ENCODE measurements around the gene ZFYVE1. TPM values are rescaled to one million over a fixed set of nuclear protein-coding genes. Genes with fewer than 3 reads are reported as not detected.
"Not testable (repeated sequence)": the region's sequence is repeated elsewhere in the genome, so short reads cannot be mapped to it uniquely, and the experiment has no call there.

ZFYVE1 gene
- total RNA-seq, 1 donor from 2014 or later: 14.4 TPM

DNA sequence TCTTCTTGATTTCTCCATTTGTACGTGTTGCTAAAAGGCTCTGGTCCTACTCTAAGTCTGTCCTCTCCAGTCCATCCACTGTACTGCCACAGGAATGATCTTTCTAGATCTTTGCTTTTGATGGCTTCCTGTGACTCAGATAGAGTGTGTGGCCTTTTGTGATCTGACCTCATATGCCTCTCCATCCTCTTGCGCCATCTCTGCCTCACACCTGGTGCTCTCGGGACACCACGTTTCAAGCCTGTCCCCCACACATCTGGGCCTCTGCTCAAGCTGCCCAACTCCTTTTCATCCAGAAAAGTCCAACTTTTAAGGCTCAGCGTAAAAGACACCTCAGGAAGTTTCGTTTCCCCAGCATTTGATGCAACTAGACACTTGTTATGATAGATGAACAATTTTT, 61.7 kb downstream of the ZFYVE1 start:
- intact Hi-C loops (cut with micrococcal nuclease): no loop called here
- no peak for DNase-seq

DNA sequence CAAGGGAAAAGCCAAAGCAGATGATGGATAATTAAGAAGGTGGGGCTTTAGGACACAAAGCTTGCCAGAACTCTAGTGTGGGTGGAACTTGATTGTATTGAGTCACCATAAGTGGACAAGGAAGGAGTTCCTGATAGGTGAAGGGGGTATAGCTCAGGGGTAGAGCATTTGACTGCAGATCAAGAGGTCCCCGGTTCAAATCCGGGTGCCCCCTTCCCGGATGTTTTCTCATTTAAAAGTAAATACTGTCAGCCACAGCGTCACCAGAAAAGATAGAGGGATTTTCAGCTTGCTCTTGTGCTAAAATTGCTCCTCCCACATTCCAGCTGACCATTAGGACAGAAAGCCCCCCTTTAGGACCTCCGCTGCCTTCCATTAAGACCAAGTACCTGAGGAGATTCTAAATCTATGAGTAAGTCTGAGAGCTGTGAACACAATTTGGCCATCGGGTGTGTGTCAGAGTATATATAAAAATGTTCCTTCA, 64.0 kb downstream of the ZFYVE1 start:
- no peak overlapping the region for H3K4me3 ChIP-seq
- peaks cover 35% of the 10 kb centered on the region for H3K36me3 ChIP-seq
- intact Hi-C loops (cut with micrococcal nuclease): no loop called here
- no peaks in the 10 kb centered on the region for H3K4me1 ChIP-seq
- no peak overlapping the region for H3K27ac ChIP-seq (replicated peaks)
- TF ChIP-seq, protein P1, sequence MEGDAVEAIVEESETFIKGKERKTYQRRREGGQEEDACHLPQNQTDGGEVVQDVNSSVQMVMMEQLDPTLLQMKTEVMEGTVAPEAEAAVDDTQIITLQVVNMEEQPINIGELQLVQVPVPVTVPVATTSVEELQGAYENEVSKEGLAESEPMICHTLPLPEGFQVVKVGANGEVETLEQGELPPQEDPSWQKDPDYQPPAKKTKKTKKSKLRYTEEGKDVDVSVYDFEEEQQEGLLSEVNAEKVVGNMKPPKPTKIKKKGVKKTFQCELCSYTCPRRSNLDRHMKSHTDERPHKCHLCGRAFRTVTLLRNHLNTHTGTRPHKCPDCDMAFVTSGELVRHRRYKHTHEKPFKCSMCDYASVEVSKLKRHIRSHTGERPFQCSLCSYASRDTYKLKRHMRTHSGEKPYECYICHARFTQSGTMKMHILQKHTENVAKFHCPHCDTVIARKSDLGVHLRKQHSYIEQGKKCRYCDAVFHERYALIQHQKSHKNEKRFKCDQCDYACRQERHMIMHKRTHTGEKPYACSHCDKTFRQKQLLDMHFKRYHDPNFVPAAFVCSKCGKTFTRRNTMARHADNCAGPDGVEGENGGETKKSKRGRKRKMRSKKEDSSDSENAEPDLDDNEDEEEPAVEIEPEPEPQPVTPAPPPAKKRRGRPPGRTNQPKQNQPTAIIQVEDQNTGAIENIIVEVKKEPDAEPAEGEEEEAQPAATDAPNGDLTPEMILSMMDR (IDR thresholded peaks at IDR 0.05; ENCODE audit: borderline replicate concordance): no peak
- DNase-seq: no peak
- H3K9me3 ChIP-seq (replicated peaks): no peaks in the 10 kb centered on the region
- no peaks in the 10 kb centered on the region for H3K27me3 ChIP-seq (ENCODE audit: low read depth)

More for the DNA sequence above, 61.7 kb downstream of the ZFYVE1 start:
- no peak overlapping the region for H3K27ac ChIP-seq (replicated peaks)
- no peaks in the 10 kb centered on the region for H3K27me3 ChIP-seq (ENCODE audit: low read depth)
- peaks cover 33% of the 10 kb centered on the region for H3K36me3 ChIP-seq
- TF ChIP-seq, protein P1 (IDR thresholded peaks at IDR 0.05; ENCODE audit: borderline replicate concordance): no peak
- H3K4me1 ChIP-seq: no peaks in the 10 kb centered on the region
- H3K9me3 ChIP-seq (replicated peaks): no peaks in the 10 kb centered on the region
- H3K4me3 ChIP-seq: no peak overlapping the region

DNA sequence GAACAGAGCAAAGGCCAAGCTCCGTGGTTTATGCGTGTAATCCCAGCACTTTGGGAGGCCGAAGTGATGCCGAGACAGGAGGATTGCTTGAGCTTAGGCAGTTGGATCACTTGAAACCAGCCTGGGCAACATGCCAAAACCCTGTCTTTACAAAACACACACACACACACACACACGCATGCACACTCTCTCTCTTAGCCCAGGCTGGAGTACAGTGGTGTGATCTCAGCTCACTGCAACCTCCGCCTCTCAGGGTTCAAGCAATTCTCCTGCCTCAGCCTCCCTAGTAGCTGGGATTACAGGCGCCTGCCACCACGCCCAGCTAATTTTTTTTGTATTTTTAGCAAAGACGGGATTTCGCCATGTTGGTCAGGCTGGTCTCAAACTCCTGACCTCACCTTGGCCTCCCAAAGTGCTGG, 64.6 kb downstream of the ZFYVE1 start:
- H3K4me3 ChIP-seq; H3K27ac ChIP-seq (replicated peaks); H3K27me3 ChIP-seq (ENCODE audit: low read depth); DNase-seq; H3K9me3 ChIP-seq (replicated peaks); H3K4me1 ChIP-seq; intact Hi-C loops (cut with micrococcal nuclease): not testable (repeated sequence)
- peaks cover 40% of the 10 kb centered on the region for H3K36me3 ChIP-seq

DNA sequence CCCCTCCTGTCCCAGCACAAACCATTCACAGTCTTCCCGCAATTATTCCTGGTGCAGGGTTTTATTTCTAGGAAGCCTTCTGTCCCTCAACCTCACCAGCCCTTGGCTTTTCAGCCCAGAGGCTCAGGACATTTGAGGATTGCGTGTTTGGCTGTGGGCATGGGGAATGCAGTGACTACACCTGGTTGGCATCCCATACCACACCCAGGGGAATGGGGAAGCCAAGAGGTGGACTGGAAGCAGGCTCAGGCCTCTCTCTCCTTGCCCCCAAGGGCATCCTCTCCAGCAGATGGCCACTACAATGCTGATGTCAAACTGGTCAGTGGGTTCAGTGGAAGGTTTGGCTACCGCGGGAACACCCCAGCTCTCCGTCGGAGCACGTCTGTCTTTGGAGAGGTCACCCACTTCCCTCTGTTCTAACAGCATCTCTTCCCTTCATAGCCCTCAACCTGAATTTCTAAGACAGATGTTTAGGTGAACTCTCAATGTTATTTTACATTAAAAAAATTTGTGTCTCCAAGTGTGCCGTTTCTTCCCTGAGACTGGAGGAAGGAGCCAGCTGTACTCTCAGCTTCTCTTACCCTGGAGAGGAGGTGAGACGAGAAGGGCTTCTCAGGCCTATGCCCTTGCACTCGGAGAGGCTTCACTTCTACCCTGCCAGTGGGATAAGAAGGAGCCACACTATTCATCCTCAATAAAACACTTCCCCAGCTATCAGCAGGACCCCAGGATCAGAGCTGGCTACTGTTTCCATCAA, 65.1 kb downstream of the ZFYVE1 start:
- Histone ChIP-seq H3K36me3 (peaks cover 46% of the 10 kb centered on the region), H3K4me3 (no peak overlapping the region), H3K4me1 (no peaks in the 10 kb centered on the region), H3K9me3 (replicated peaks) (no peaks in the 10 kb centered on the region), H3K27me3 (ENCODE audit: low read depth) (no peaks in the 10 kb centered on the region), H3K27ac (replicated peaks) (no peak overlapping the region)
- no peak for DNase-seq
- TF ChIP-seq, protein P1 (IDR thresholded peaks at IDR 0.05; ENCODE audit: borderline replicate concordance): no peak
- intact Hi-C loops (cut with micrococcal nuclease): no loop called here

DNA sequence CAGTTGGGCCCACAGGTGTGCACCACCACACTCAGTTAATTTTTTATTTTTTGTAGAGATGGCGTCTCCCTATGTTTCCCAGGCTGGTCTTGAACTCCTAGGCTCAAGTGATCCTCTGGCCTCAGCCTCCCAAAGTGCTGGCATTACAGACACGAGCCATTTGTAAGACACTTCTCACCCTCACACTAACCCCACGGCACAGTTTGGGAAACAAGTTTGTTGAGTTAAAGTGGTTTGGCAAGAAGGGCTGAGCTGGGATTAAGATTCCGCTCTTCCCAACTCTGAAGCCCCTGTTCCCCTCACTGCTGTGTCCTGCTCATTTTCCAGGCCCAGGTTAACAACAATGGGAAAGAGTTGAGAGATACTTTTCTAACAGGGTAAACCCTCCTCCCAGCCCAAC, 65.9 kb downstream of the ZFYVE1 start:
- H3K27me3 ChIP-seq (ENCODE audit: low read depth); H3K9me3 ChIP-seq (replicated peaks); H3K4me1 ChIP-seq; DNase-seq; intact Hi-C loops (cut with micrococcal nuclease); H3K4me3 ChIP-seq; H3K27ac ChIP-seq (replicated peaks): not testable (repeated sequence)
- peaks cover 53% of the 10 kb centered on the region for H3K36me3 ChIP-seq

DNA sequence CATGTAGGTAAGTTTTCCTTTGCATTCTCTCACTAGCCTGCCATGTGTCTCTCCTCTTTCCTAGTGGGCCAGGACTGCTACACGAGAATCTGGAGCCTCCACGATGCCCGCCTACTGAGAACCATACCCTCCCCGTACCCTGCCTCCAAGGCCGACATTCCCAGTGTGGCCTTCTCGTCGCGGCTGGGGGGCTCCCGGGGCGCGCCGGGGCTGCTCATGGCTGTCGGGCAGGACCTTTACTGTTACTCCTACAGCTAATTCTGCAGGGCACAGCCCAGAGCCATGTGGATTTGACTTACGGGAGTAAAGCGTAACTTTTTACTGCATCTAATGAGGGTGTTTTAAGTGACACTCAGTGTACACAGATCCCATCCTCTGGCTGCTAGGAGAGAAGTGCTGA, 68.4 kb downstream of the ZFYVE1 start:
- H3K36me3 ChIP-seq: peaks cover 70% of the 10 kb centered on the region
- TF ChIP-seq, protein P1 (IDR thresholded peaks at IDR 0.05; ENCODE audit: borderline replicate concordance): no peak
- intact Hi-C loops (cut with micrococcal nuclease): no loop called here

More for the DNA sequence above, 68.4 kb downstream of the ZFYVE1 start:
- no peaks in the 10 kb centered on the region for H3K27me3 ChIP-seq (ENCODE audit: low read depth)
- DNase-seq: no peak
- H3K4me1 ChIP-seq: no peaks in the 10 kb centered on the region
- no peak overlapping the region for H3K27ac ChIP-seq (replicated peaks)
- no peak overlapping the region for H3K4me3 ChIP-seq
- no peaks in the 10 kb centered on the region for H3K9me3 ChIP-seq (replicated peaks)
